22Rv1 (cell line): ENCODE results near the gene UGT1A4.

Experiments
- H3K27ac ChIP-seq: fragments of 450-650 bp; 2 replicates; pipeline ENCODE4 v1.5.1; 2017
- CTCF ChIP-seq: fragments of 450-650 bp; IDR thresholded peaks from 2 replicates; pipeline ENCODE4 v1.5.1; 2017; ENCODE audit warnings: mild to moderate bottlenecking
- ZFX ChIP-seq: fragments of 450-650 bp; IDR thresholded peaks from 2 replicates; pipeline ENCODE4 v1.6.1; 2017; ENCODE audit warnings: antibody characterized with exemption, borderline replicate concordance

The UGT1A4 gene

DNA sequence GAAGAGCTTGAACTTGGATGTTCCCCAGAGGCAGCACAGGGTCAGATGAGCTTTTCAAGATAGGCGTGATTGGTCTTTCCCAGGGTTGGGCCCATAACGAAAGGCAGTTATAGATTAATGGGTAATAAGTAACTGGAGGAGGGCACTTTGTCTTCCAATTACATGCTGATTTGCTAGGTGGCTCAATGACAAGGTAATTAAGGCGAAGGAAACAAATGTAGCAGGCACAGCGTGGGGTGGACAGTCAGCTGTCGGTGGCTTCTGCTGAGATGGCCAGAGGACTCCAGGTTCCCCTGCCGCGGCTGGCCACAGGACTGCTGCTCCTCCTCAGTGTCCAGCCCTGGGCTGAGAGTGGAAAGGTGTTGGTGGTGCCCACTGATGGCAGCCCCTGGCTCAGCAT is at the start of gene UGT1A4:
UGT1A4 (plus strand) TSS at position 185 of the 400 bp plus-strand sequence; CDS start at position 270, 85 bp downstream.
- TF ChIP-seq ZFX (no peak), CTCF (no peak)
- no peak within 1 kb of the TSS for H3K27ac ChIP-seq

- no peak for TF ChIP-seq CTCF
- TF ChIP-seq ZFX: no peak
- H3K27ac ChIP-seq: no peak within 1 kb of the TSS
These were observed 47.0 kb upstream of the UGT1A4 start, which contains the start of gene UGT1A9 for GRCh38 chr2:233671290-233672161. TSS of gene UGT1A9 (plus strand) at chr2:233671898. CDS start at chr2:233671935, 37 bp downstream.

GRCh38 chr2:233672886-233673285 is 45.6 kb upstream of the UGT1A4 start:
- TF ChIP-seq ZFX (no peak), CTCF (no peak)
- no peak overlapping the region for H3K27ac ChIP-seq

DNA sequence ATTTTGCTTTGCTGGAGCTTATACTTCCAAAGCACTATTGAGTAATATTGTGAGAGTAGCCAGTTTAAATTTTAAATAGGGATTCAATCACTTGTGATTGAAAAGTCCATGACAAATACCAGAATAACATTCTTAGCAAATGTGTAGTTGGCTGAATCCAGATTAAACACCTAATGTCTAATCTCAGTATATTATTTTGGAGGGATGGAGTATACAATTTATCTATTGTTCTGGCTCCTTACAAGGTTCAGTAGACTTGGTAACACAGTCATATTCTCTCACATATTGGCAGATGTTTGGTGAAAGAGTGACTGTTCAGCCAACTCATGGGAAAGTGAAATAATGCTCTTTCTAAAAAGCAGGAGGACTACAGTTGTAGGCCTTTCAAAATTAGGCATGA is 44.6 kb upstream of the UGT1A4 start:
- no peak overlapping the region for H3K27ac ChIP-seq
- TF ChIP-seq ZFX: no peak

DNA sequence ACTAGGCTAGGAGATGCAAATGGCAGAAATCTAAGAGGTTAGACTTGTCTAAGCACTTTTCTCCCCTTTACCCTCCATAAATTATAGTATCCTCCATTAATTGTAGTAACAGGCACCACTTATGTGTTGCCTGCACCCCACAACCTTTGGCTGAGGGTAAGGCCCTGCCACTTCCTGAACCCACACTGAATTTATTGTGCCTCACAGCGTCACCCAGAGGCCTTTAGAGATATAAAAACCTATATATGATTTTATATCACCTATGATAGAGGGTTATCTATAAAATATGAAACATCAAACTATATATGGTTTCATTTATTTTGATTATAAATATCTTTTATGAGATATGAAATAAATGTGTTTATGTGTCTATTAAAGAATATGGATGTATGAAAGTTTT is 44.2 kb upstream of the UGT1A4 start:
- TF ChIP-seq CTCF (no peak), ZFX (no peak)
- no peak overlapping the region for H3K27ac ChIP-seq

DNA sequence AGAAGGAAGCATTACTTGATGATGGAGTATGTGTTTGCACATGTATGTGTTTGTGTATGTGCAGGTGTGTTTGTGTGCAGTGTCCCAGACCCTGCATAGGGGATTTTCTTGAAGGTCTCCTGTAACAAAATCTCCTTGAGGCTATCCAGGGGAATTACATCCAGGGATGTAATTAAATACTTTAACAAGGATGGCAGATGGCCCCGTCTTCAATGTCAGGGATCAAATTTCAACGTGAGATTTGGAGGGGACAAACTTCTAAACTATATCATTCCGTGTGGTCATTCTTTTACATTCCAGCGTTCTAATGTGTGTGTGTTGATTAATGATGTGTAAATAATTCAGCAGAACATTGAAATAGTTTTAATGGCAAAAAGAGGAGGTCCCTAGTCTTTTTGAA is 43.5 kb upstream of the UGT1A4 start:
- H3K27ac ChIP-seq: no peak overlapping the region
- no peak for TF ChIP-seq CTCF

- TF ChIP-seq CTCF (no peak), ZFX (no peak)
These were observed 42.5 kb upstream of the UGT1A4 start for GRCh38 chr2:233676046-233676445.

More at GRCh38 chr2:233676046-233676445, 42.5 kb upstream of the UGT1A4 start:
- no peak overlapping the region for H3K27ac ChIP-seq
